Subcutaneous preadipocyte (primary cell): ENCODE measurements around the gene ZNF214. TPM values are rescaled to one million over a fixed set of nuclear protein-coding genes. Genes with fewer than 3 reads are reported as not detected.

Experiments used
- total RNA-seq: library from RNA; depleted of rRNA; stranded (reverse); fragments of >200 nt; gene quantifications from 2 replicates; pipeline ENCODE4 v1.2.3, GENCODE V29; 2012

Gene ZNF214
- 1.2 and 1.8 TPM in 2 replicates for total RNA-seq

DNA sequence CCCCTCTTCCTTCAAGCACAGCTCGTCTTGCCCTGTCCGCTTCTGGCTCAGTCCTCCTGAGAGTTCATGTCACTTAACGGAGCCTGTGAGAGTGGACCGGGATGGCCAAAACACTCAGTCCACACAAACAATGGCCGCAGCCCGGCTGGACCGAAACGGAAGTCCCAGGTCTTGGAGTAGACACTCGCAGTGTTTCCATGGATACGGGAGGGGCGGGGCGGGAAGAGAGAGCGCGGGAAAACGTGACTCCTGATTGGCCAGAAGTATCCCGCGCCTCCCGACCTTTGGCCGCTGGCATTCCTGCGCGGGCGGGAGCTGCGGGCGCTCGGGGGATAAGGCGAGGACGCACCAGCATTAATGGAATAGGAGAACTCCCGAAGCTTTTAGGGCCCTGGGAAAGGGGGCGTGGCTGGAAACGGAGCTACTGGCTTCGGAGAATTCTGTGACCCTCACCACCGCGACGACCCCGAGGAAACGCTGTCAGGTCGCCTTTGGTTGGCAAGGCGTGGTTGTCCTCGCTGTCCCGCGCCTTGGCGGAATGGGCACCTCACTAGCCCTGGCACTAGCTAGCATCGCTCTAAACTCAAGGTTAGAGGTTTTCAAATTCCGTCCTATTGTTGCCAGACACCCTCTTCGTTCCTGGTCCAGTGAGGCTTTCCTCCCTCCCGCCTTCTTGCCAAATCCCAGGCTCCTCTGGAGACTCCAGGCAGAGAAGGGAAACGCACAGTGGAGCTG, at the start of gene ZNF214, which contains the start of gene NLRP14:
TSS of gene ZNF214 (minus strand) at position 164 of the 735 bp plus-strand sequence. CDS start 17,511 bp downstream, outside the sequence.
TSS of gene NLRP14 (plus strand) at position 297 of the 735 bp plus-strand sequence. CDS start 18,108 bp downstream, outside the sequence.

Other genes starting within 250 kb of the ZNF214 start
- gene OR2AG2, start 248.4 kb downstream of the ZNF214 start, total RNA-seq: under 0.01 and 0.20 TPM in 2 replicates
- under 0.01 TPM in 1 of 2 replicates, not detected in the other for gene OR2AG1, start 237.3 kb downstream of the ZNF214 start, total RNA-seq
- under 0.01 and 0.59 TPM in 2 replicates for gene OR6A2, start 220.7 kb downstream of the ZNF214 start, total RNA-seq
- gene OR10A5, start 174.7 kb downstream of the ZNF214 start, total RNA-seq: not detected in 2 replicates
- not detected in 2 replicates for gene OR10A2, start 157.3 kb downstream of the ZNF214 start, total RNA-seq
- not detected in 2 replicates for gene OR10A4, start 143.7 kb downstream of the ZNF214 start, total RNA-seq
- gene OR2D2, start 127.8 kb downstream of the ZNF214 start, total RNA-seq: under 0.01 and 0.78 TPM in 2 replicates
- under 0.01 TPM in 1 of 2 replicates, not detected in the other for gene OR2D3, start 99.3 kb downstream of the ZNF214 start, total RNA-seq
- 2.2 and 5.7 TPM in 2 replicates for gene ZNF215, start 93.9 kb downstream of the ZNF214 start, total RNA-seq
- under 0.01 and 0.20 TPM in 2 replicates for gene NLRP14, start 133 bp upstream of the ZNF214 start, total RNA-seq
- not detected in 2 replicates for gene RBMXL2, start 68.7 kb upstream of the ZNF214 start, total RNA-seq
- gene SYT9, start 231.6 kb upstream of the ZNF214 start, total RNA-seq: under 0.01 TPM in 1 of 2 replicates, not detected in the other